ENCODE results near the gene SLC66A3. TPM values are rescaled to one million over a fixed set of nuclear protein-coding genes. Genes with fewer than 3 reads are reported as not detected.
A peak's percentile ranks its signal among the peaks of the same experiment; 100 is the strongest.

SLC66A3 gene
- total and polyA plus RNA-seq, 8 donors, result 12.1 to 55.1 (median 22.9) TPM; not detected in 1

DNA sequence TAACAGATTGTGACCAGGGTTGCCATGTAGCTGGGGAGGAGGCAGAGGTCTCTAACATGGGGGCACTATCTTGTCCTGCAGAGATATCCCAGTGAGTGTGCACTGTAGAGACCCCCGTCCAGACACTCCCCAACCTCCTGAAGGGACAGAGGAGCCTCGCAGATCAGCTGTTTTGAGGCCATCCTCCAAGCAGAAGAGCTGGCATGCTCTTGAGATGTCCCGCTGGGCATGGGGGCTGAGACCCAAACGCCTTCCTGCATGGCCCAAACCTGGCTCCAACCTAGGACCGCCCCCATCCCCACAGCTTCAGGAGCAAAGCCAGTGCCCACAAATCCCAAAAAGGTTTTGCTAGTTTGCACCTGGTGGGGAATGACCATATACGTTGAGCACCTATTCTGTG lies 2.7 kb upstream of the SLC66A3 start:
- TF ChIP-seq POLR2A (IDR thresholded peaks at IDR 0.05), result no peak
- TF ChIP-seq CTCF (IDR thresholded peaks at IDR 0.05), result no peak
- no peak for TF ChIP-seq EP300 (IDR thresholded peaks at IDR 0.05)
- no peak for TF ChIP-seq POLR2AphosphoS5 (IDR thresholded peaks at IDR 0.05)
- Histone ChIP-seq H3K27ac (no peak overlapping the region), H3K9me3 (no peaks in the 10 kb centered on the region), H3K27me3 (no peaks in the 10 kb centered on the region), H3K4me3 (no peak overlapping the region), H3K36me3 (no peaks in the 10 kb centered on the region), H3K4me1 (peaks cover 16 to 30% (median 25%) of the 10 kb centered on the region in 4 donors)
- WGBS, 5 donors, result 86 to 97% (median 96%) methylated on average over 6 of the region's 6 CpGs
- intact Hi-C loops (cut with DNase I; ENCODE audit: low total_unique reads), result no loop called here
- DNase-seq, result no peak

DNA sequence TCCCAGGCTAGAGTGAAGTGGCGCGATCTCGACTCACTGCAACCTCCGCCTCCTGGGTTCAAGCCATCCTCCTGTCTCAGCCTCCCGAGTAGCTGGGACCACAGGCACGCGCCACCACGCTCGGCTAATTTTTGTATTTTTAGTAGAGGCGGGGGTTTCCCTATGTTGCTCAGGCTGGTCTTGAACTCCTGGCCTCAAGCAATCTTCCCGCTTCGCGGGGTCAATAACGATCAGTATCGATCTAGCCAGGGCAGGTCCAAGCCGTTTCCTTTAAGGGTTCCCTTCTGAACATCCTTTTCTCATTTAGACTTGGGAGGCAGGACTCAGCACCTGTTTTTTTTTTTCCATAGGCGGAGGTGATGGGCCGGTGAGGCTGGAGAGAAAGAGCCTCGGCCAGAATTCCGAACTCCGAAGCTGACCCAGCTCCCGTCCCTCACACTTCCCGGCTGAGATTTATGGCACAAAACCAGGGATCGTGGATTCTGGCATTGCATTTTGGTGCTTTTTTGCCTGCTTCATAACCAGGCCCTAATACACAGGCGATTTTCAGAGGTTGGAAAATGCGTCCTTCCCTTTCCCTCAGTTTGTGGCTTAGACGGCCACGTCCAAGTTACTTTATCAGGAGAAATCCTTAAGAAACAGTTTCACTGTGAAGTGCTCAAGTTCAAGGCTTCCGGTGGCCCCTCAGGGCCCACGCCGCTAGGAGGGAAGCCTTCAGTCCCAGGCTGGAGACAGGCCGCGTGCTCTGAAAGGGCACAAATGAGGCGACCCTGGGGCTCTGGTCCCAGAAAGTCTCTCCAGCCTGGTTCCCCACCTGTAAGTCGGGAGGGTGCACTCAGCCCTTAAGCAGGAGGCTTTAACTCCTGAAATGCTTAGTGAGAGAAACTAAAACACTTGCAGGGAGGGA lies 998 bp upstream of the SLC66A3 start:
- Histone ChIP-seq H3K9me3 (no peaks in the 10 kb centered on the region), H3K36me3 (no peaks in the 10 kb centered on the region), H3K4me1 (peaks cover 16 to 35% (median 27%) of the 10 kb centered on the region in 4 donors), H3K4me3 (peak overlapping the region; percentile 42 to 53 (median 44)), H3K27me3 (no peaks in the 10 kb centered on the region), H3K27ac (peak overlapping the region; percentile 88 to 98 (median 96))
- no peak for TF ChIP-seq POLR2A (IDR thresholded peaks at IDR 0.05)
- no peak for TF ChIP-seq CTCF (IDR thresholded peaks at IDR 0.05)
- no peak for TF ChIP-seq EP300 (IDR thresholded peaks at IDR 0.05)
- no peak for TF ChIP-seq POLR2AphosphoS5 (IDR thresholded peaks at IDR 0.05)
- WGBS, 5 donors, result 63 to 76% (median 68%) methylated on average over 30 to 35 of the region's 35 CpGs
- intact Hi-C loops (cut with DNase I; ENCODE audit: low total_unique reads), result no loop called here
- no peak for DNase-seq

DNA sequence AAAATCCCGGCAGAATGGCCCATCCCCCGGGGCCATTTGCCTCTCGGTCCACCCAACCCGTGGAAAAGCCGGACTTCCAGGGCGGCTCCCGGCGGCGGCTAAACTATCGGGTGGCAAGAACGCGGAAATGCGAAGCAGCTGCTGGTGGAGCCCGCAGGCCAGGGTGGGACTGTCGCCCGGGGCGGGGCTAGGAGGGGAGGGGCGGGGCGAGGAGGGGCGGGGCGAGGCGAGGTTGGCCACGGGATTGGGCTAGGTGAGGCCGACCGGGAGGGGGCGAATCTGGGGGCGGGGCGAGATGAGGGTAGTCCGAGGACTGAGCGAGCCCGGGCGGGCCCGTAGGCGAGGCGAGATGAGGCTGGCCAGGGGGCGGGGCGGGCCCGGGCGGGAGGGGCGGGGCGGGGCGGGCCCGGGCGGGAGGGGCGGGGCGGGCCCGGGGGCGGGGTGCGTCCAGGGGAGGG lies 315 bp upstream of the SLC66A3 start:
- Histone ChIP-seq H3K36me3 (no peaks in the 10 kb centered on the region), H3K4me3 (peak overlapping the region; percentile 67 to 74 (median 72)), H3K4me1 (peaks cover 16 to 35% (median 27%) of the 10 kb centered on the region in 4 donors), H3K9me3 (no peaks in the 10 kb centered on the region), H3K27me3 (no peaks in the 10 kb centered on the region), H3K27ac (peak overlapping the region; percentile 88 to 98 (median 96))
- peak; percentile 98 to 99 for DNase-seq
- intact Hi-C loops (cut with DNase I; ENCODE audit: low total_unique reads), result no loop called here
- TF ChIP-seq EP300 (IDR thresholded peaks at IDR 0.05) (no peak), CTCF (IDR thresholded peaks at IDR 0.05) (no peak), POLR2AphosphoS5 (IDR thresholded peaks at IDR 0.05) (peak; percentile 13 to 86 (median 86)), POLR2A (IDR thresholded peaks at IDR 0.05) (no peak)
- 0 to 1% (median 0%) methylated on average over 2 to 36 of the region's 49 CpGs; no CpG with 5 or more reads in 1 of the 5 donors for WGBS, 5 donors

DNA sequence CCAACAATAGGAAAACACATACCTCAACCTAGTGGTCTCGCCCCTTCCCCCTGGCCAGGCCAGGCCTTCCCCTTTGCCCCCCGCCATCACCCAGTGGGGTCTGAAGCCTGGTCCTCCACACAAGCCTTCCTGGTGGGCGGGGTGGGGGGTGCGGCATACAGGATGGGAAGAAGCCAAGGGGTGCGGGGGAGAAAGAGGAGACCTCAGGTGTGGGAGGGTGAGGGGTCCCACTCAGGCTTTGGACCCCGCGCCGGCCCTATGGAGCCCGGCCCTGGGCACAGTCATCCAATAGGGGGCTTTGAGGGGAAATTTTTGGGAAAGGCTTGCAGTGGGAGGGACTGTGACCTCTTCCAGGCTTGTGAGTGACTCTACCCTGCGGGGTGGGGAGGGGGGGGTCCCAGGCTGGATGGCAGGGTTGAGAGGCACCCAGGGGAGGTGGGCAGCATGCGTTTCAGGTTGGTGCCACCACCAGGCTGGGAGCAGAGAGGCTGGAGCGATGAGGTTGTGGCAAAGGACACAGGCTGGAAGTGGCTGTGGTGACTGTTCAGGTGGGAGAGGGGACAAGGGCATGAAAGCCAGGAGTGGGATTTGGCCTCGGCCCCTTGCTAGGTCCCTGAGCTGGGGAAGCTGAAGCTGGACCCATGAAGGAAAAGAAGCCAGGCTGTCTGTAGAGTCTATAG lies 1.3 kb downstream of the SLC66A3 start:
- Histone ChIP-seq H3K4me1 (peaks cover 16 to 35% (median 27%) of the 10 kb centered on the region in 4 donors), H3K27me3 (no peaks in the 10 kb centered on the region), H3K4me3 (peak overlapping the region in 2 of 4 donors; percentile 69 to 74), H3K9me3 (no peaks in the 10 kb centered on the region), H3K27ac (no peak overlapping the region), H3K36me3 (peaks cover 0 to 9% (median 1%) of the 10 kb centered on the region in 4 donors)
- no peak for DNase-seq
- 90 to 97% (median 92%) methylated on average over 11 to 13 of the region's 13 CpGs for WGBS, 5 donors
- TF ChIP-seq POLR2A (IDR thresholded peaks at IDR 0.05) (no peak), EP300 (IDR thresholded peaks at IDR 0.05) (no peak), POLR2AphosphoS5 (IDR thresholded peaks at IDR 0.05) (no peak), CTCF (IDR thresholded peaks at IDR 0.05) (no peak)
- intact Hi-C loops (cut with DNase I; ENCODE audit: low total_unique reads), result no loop called here
